Measurements from ENCODE around the gene USHBP1. TPM values are rescaled to one million over a fixed set of nuclear protein-coding genes. Genes with fewer than 3 reads are reported as not detected.
"Not testable (repeated sequence)": the region's sequence is repeated elsewhere in the genome, so short reads cannot be mapped to it uniquely, and the experiment has no call there.

USHBP1 gene
- total RNA-seq, 2 donors from 2014 or later = 4.3 to 6.6 TPM

GRCh38 chr19:17282488-17283125 is 18.1 kb upstream of the USHBP1 start:
- H3K27ac ChIP-seq = no peak overlapping the region
- no peaks in the 10 kb centered on the region for H3K9me3 ChIP-seq
- TF ChIP-seq, protein P1, sequence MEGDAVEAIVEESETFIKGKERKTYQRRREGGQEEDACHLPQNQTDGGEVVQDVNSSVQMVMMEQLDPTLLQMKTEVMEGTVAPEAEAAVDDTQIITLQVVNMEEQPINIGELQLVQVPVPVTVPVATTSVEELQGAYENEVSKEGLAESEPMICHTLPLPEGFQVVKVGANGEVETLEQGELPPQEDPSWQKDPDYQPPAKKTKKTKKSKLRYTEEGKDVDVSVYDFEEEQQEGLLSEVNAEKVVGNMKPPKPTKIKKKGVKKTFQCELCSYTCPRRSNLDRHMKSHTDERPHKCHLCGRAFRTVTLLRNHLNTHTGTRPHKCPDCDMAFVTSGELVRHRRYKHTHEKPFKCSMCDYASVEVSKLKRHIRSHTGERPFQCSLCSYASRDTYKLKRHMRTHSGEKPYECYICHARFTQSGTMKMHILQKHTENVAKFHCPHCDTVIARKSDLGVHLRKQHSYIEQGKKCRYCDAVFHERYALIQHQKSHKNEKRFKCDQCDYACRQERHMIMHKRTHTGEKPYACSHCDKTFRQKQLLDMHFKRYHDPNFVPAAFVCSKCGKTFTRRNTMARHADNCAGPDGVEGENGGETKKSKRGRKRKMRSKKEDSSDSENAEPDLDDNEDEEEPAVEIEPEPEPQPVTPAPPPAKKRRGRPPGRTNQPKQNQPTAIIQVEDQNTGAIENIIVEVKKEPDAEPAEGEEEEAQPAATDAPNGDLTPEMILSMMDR (IDR thresholded peaks at IDR 0.05) = peak; percentile 89 to 96
- peak overlapping the region in 1 of 2 donors; percentile 44 for H3K4me3 ChIP-seq
- peak; percentile 76 for DNase-seq (ENCODE audit: low spot score)
- H3K27me3 ChIP-seq = peaks cover 6 to 8% of the 10 kb centered on the region in 2 donors
- peaks cover 0 to 17% of the 10 kb centered on the region in 2 donors for H3K4me1 ChIP-seq
- peaks cover 12% of the 10 kb centered on the region for H3K36me3 ChIP-seq

- DNase-seq (ENCODE audit: low spot score) = no peak
- no peak within 1 kb of the TSS for H3K27ac ChIP-seq
- H3K9me3 ChIP-seq = no peaks in the 10 kb centered on the region
- TF ChIP-seq, protein P1 (IDR thresholded peaks at IDR 0.05) = no peak
- peaks cover 0 to 17% of the 10 kb centered on the region in 2 donors for H3K4me1 ChIP-seq
- H3K36me3 ChIP-seq = peaks cover 22% of the 10 kb centered on the region
- peak within 1 kb of the TSS in 1 of 2 donors; percentile 44 for H3K4me3 ChIP-seq
- H3K27me3 ChIP-seq = peaks cover 6 to 8% of the 10 kb centered on the region in 2 donors
These were observed 17.1 kb upstream of the USHBP1 start, which contains the start of gene ANKLE1 for GRCh38 chr19:17281391-17282304. Gene ANKLE1, plus strand, starts transcription at chr19:17281901. Its CDS starts 20 bp downstream, at chr19:17281921.

DNA sequence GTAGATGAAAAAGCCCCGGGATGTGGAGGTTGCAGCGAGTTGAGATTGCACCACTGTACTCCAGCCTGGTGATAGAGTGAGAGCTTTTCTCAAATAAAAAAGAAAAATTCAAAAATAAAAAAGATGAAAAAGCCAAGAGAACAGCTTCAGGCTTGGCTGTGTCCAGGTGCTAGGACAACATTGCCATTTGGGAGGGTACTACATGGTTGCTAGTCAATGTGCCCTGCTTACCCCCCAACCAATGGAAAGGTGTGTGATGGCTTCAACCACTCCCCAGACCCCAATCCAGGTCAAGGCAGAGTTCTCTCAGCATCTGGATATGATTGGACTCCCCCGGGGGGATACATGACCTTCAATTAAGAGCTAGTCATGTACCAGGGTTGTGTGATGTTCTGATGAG is 14.9 kb upstream of the USHBP1 start:
- DNase-seq (ENCODE audit: low spot score) = no peak
- TF ChIP-seq, protein P1 (IDR thresholded peaks at IDR 0.05) = no peak
- Histone ChIP-seq H3K27me3 (peaks cover 6 to 8% of the 10 kb centered on the region in 2 donors), H3K36me3 (peaks cover 39% of the 10 kb centered on the region), H3K4me1 (peaks cover 0 to 17% of the 10 kb centered on the region in 2 donors), H3K27ac (no peak overlapping the region), H3K9me3 (no peaks in the 10 kb centered on the region), H3K4me3 (no peak overlapping the region)

DNA sequence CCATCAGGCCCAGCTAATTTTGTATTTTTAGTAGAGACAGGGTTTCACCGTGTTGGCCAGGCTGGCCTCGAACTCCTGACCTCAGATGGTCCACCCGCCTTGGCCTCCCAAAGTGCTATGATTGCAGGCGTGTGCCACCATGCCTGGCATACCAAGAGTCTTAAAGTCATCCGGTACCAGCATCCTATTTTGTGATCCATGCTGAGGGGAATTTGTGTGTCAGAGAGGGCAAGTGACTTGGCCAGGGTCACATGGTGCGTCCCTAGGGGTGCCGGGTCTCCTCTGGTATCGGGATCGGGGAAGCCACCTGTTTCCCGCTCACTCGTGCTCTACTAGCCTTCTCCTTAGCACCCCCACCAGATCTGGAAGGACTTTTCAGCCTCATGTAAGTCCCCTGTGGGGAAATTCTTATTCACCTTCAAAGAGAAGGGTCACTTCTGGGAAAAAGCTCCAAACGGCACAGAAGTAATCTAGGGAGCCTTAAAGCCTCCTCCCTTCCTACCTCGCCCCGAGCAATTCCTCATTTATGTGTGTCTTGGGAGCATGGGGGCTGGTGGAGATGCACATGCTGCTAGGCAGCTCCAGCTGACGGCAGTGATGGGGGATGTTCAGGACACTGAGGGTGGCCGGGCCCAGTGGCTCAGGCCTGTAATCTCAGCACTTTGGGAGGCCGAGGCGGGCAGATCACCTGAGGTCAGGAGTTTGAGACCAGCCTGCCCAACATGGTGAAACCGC is 11.1 kb upstream of the USHBP1 start:
- peaks cover 58% of the 10 kb centered on the region for H3K36me3 ChIP-seq
- no peak overlapping the region for H3K4me3 ChIP-seq
- no peaks in the 10 kb centered on the region for H3K4me1 ChIP-seq
- H3K9me3 ChIP-seq = no peaks in the 10 kb centered on the region
- H3K27me3 ChIP-seq = no peaks in the 10 kb centered on the region
- DNase-seq (ENCODE audit: low spot score) = no peak
- TF ChIP-seq, protein P1 (IDR thresholded peaks at IDR 0.05) = no peak
- H3K27ac ChIP-seq = no peak overlapping the region

GRCh38 chr19:17274892-17275291 is 10.3 kb upstream of the USHBP1 start:
- DNase-seq (ENCODE audit: low spot score); H3K4me1 ChIP-seq; H3K4me3 ChIP-seq; H3K27ac ChIP-seq; H3K27me3 ChIP-seq; H3K9me3 ChIP-seq: not testable (repeated sequence)
- H3K36me3 ChIP-seq = peaks cover 63% of the 10 kb centered on the region
